ENCODE data around the gene ZNF618. TPM values are rescaled to one million over a fixed set of nuclear protein-coding genes. Genes with fewer than 3 reads are reported as not detected.

ZNF618 gene
- total and polyA plus RNA-seq, 8 donors = 1.2 to 19.8 (median 5.3) TPM

GRCh38 chr9:113916931-113917330 is 40.8 kb downstream of the ZNF618 start:
- WGBS, 5 donors = 93 to 98% (median 97%) methylated on average over 2 of the region's 2 CpGs
- no peaks in the 10 kb centered on the region for H3K36me3 ChIP-seq
- H3K27ac ChIP-seq = no peak overlapping the region
- no peak for DNase-seq
- no peak for TF ChIP-seq CTCF (IDR thresholded peaks at IDR 0.05)
- no peak for TF ChIP-seq EP300 (IDR thresholded peaks at IDR 0.05)
- no peak for TF ChIP-seq POLR2AphosphoS5 (IDR thresholded peaks at IDR 0.05)
- no peak for TF ChIP-seq POLR2A (IDR thresholded peaks at IDR 0.05)
- intact Hi-C loops (cut with DNase I; ENCODE audit: low total_unique reads) = no loop called here
- no peaks in the 10 kb centered on the region for H3K27me3 ChIP-seq
- peaks cover 14 to 32% (median 24%) of the 10 kb centered on the region in 4 donors for H3K4me1 ChIP-seq
- H3K4me3 ChIP-seq = no peak overlapping the region
- no peaks in the 10 kb centered on the region for H3K9me3 ChIP-seq

GRCh38 chr9:113918697-113919350 is 42.7 kb downstream of the ZNF618 start:
- intact Hi-C loops (cut with DNase I; ENCODE audit: low total_unique reads) = no loop called here
- no peak overlapping the region for H3K27ac ChIP-seq
- no peak for DNase-seq
- WGBS, 5 donors = 77 to 83% (median 82%) methylated on average over 8 of the region's 8 CpGs
- H3K4me1 ChIP-seq = peaks cover 3 to 13% (median 6%) of the 10 kb centered on the region in 4 donors
- H3K27me3 ChIP-seq = no peaks in the 10 kb centered on the region
- H3K4me3 ChIP-seq = no peak overlapping the region
- H3K36me3 ChIP-seq = no peaks in the 10 kb centered on the region
- H3K9me3 ChIP-seq = peaks cover 0 to 5% (median 0%) of the 10 kb centered on the region in 4 donors
- TF ChIP-seq CTCF (IDR thresholded peaks at IDR 0.05) = no peak
- no peak for TF ChIP-seq POLR2A (IDR thresholded peaks at IDR 0.05)
- TF ChIP-seq EP300 (IDR thresholded peaks at IDR 0.05) = no peak
- TF ChIP-seq POLR2AphosphoS5 (IDR thresholded peaks at IDR 0.05) = no peak

- no peaks in the 10 kb centered on the region for H3K36me3 ChIP-seq
- TF ChIP-seq POLR2AphosphoS5 (IDR thresholded peaks at IDR 0.05) = no peak
- TF ChIP-seq CTCF (IDR thresholded peaks at IDR 0.05) = no peak
- H3K4me3 ChIP-seq = no peak overlapping the region
- H3K27me3 ChIP-seq = no peaks in the 10 kb centered on the region
- WGBS, 5 donors = 84 to 94% (median 88%) methylated on average over 9 of the region's 9 CpGs
- no peak for DNase-seq
- H3K4me1 ChIP-seq = peaks cover 0 to 7% (median under 1%) of the 10 kb centered on the region in 4 donors
- intact Hi-C loops (cut with DNase I; ENCODE audit: low total_unique reads) = no loop called here
- H3K27ac ChIP-seq = no peak overlapping the region
- peaks cover 0 to 5% (median 0%) of the 10 kb centered on the region in 4 donors for H3K9me3 ChIP-seq
Observed at GRCh38 chr9:113919382-113919781, 43.3 kb downstream of the ZNF618 start.

GRCh38 chr9:113919871-113920270 is 43.8 kb downstream of the ZNF618 start:
- Histone ChIP-seq H3K9me3 (peaks cover 0 to 5% (median 0%) of the 10 kb centered on the region in 4 donors), H3K27me3 (no peaks in the 10 kb centered on the region), H3K4me1 (peaks cover 0 to 2% (median 0%) of the 10 kb centered on the region in 4 donors), H3K36me3 (no peaks in the 10 kb centered on the region), H3K27ac (no peak overlapping the region), H3K4me3 (no peak overlapping the region)
- no peak for DNase-seq
- TF ChIP-seq POLR2A (IDR thresholded peaks at IDR 0.05) (no peak), CTCF (IDR thresholded peaks at IDR 0.05) (no peak), EP300 (IDR thresholded peaks at IDR 0.05) (no peak), POLR2AphosphoS5 (IDR thresholded peaks at IDR 0.05) (no peak)
- WGBS, 5 donors = 91 to 93% (median 93%) methylated on average over 5 of the region's 5 CpGs
- intact Hi-C loops (cut with DNase I; ENCODE audit: low total_unique reads) = no loop called here

All from stomach (tissue), 9 donors.